Measurements from ENCODE around the gene CNBP.
A peak's percentile ranks its signal among the peaks of the same experiment; 100 is the strongest.

CNBP gene

GRCh38 chr3:129123314-129124060 lies 60.2 kb downstream of the CNBP start:
- peak overlapping the region; percentile 85 for H3K27ac ChIP-seq
- no peak for TF ChIP-seq ZFX (IDR thresholded peaks at IDR 0.05; ENCODE audit: borderline replicate concordance)
- TF ChIP-seq CTCF (IDR thresholded peaks at IDR 0.05) = no peak

DNA sequence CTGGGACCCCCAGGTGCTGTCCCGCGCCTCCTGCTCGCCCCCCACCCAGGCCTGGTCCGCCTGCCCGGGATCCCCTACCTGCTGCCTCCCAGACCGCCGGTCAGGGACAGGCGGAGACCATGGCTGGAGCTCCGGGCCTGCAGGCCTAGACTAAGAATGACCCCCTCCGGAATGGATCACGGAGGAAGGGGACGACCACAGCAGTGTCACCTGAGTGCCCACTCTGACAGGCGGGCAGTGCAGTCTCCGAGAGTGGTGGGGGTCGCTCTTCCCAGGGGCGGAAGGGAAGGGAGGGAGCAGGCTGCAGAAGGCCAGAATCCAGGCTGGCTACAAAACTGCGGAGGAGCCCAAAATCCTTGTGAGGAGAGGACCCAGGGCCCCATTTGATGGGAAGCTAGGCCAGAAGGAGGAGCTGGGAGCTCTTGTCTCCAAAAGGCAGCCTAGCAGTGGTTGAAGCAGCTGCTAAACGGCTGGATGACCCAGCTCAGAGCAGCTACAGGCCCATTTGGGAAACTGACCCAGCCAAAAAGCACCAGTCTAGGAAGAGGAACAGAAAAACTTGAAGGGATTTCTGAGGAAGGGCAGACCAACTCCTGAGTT lies 61.2 kb downstream of the CNBP start:
- peak overlapping the region; percentile 85 for H3K27ac ChIP-seq
- TF ChIP-seq ZFX (IDR thresholded peaks at IDR 0.05; ENCODE audit: borderline replicate concordance) (no peak), CTCF (IDR thresholded peaks at IDR 0.05) (no peak)

GRCh38 chr3:129121792-129122411 lies 61.8 kb downstream of the CNBP start, which contains the start of gene RAB43:
Gene RAB43 (minus strand): TSS chr3:129121804. CDS start chr3:129121489, 315 bp downstream.
- H3K27ac ChIP-seq = peak within 1 kb of the TSS; percentile 85
- TF ChIP-seq CTCF (IDR thresholded peaks at IDR 0.05) (no peak), ZFX (IDR thresholded peaks at IDR 0.05; ENCODE audit: borderline replicate concordance) (no peak)

- peak overlapping the region; percentile 85 for H3K27ac ChIP-seq
Measured at GRCh38 chr3:129121016-129121791, 62.5 kb downstream of the CNBP start.

DNA sequence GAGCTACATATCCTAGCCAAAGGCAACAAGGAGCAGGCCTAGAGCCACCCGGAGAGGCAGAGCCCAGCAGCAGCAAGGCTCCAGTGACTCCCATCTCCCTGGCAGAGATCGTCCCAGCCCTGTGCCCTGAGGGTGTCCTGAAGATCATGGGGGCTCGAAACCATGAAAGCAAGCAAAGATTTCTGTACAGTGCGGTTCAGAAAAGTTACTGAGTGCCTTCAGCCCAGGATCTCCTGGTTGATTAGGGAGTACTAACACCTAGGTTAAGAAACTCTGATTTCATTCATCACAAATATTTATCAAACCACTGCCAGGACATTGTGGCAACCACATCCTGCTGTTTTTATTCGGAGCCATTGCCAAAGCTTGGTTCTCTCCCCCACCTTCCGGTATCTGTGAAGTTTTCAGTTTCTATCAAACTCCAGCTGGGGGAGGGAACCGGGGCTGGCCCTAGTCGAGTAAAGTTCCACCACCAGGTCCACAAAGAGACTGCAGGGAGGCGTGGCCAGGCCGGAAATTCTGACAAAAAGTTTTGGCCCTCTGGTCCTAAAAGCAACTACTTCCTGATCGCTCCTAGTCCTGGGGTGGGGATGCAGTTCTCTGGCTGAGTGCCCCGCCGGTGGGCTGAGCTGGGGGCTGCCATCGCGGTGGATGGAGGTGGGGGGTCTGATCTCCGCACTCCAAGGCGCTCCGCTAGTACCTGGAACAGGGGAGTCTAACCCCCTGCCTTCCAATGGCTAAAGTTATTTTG lies 63.3 kb downstream of the CNBP start:
- TF ChIP-seq ZFX (IDR thresholded peaks at IDR 0.05; ENCODE audit: borderline replicate concordance) (no peak), CTCF (IDR thresholded peaks at IDR 0.05) (peak; percentile 32)
- peak overlapping the region; percentile 85 for H3K27ac ChIP-seq

More at GRCh38 chr3:129121016-129121791, 62.5 kb downstream of the CNBP start:
- TF ChIP-seq CTCF (IDR thresholded peaks at IDR 0.05) (no peak), ZFX (IDR thresholded peaks at IDR 0.05; ENCODE audit: borderline replicate concordance) (no peak)

GRCh38 chr3:129119365-129120100 lies 64.2 kb downstream of the CNBP start:
- peak overlapping the region; percentile 85 for H3K27ac ChIP-seq
- TF ChIP-seq CTCF (IDR thresholded peaks at IDR 0.05) (no peak), ZFX (IDR thresholded peaks at IDR 0.05; ENCODE audit: borderline replicate concordance) (no peak)
